Superior temporal gyrus (tissue), 1 donor: Measurements from ENCODE around the gene SPATA46.
A peak's percentile ranks its signal among the peaks of the same experiment; 100 is the strongest.

Source experiments
- DNase-seq: peaks from one replicate; pipeline ENCODE4 v3.0.0-alpha.2; 2016; ENCODE audit errors: extremely low spot score

Gene SPATA46

DNA sequence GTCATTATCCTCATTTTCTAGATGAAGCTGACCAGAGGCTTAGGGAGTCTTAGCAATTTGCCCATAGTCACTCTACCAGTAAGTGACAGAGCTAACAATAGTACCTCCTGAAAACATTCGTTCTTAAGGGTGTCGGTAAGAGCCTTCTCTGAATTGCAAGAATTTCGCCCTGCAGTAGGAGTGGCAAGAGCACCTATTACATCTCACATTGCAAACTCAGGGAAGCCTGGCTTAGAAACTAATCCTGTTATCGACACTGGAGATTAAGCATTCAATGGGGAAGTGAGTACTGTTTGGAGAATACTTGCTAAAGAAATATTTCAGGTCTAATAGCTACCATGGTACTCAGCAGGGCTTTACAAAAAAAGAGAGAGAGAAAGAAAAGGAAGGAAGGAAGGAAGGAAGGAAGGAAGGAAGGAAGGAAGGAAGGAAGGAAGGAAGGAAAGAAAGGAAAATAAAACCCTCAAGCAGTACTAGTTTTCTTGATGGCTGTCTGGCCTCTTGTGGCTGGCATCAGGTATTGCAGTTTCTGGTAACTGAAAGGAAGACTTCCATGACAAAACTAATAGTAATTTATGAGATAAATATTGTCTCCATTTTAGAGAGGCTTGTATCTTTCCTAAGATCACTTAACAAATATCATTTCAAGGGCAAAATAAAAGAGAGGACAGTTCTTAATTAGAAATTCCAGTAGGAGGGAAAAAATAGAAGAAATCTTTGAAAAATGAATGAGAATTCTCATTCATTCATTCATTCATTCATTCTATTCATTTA lies 15.3 kb upstream of the SPATA46 start:
- DNase-seq, result peak; percentile 60

DNA sequence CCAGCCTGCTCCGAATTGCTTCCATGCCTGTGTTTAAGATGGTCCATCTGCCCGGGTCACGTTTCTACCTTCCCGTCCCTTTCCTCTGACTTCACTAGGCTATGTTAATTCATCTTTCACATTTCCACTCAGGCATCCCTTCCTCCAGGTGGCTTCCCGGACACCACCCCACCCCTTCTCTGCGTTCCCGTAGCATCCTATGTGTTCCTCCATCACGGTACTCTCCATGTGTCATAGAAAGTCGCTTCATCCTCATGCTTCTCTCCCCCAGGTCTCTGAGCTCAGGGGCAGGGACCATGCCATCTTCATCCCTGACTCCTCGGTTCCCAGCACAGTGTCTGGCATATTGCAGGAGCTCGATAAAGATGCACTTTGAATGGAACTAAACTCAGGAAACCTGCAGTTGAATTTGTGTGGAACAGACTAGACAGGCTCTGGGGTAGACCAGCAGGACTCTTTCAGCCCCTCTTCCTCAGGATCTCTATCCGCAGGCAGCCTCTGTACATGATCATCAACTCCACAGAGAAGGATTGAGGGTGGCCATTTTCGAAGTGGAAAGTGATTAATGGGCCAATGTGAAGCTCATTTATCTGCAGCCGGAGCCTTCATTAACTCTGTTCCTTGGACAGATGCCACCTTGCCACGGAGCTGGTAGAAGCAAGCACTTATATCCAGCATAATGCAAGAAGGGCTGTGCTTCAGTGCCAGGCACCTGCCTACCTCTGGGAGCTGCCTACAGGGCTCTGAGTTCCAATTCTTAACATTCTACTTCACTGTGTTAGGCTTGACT lies 13.9 kb upstream of the SPATA46 start:
- DNase-seq, result no peak

DNA sequence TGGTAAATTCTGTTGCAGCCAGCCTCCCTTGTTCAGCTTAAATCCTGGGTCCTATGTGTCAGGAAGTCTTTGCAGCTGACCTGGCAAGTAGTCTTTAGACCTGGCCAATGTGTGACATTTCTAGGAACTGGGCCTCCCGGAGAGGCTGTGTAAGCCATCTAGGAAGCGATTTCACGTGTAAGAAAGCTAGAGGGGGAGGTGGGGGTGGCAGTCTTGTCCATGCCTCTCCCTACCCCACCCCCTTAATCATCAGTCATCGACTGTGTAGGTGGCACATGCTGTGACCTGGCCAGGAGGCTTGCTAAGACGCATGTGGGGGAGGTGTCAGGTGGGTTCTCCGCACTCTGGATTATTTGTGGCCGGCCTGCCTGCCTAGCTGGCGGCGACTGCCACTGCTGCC lies 13.3 kb upstream of the SPATA46 start:
- DNase-seq, result no peak

DNA sequence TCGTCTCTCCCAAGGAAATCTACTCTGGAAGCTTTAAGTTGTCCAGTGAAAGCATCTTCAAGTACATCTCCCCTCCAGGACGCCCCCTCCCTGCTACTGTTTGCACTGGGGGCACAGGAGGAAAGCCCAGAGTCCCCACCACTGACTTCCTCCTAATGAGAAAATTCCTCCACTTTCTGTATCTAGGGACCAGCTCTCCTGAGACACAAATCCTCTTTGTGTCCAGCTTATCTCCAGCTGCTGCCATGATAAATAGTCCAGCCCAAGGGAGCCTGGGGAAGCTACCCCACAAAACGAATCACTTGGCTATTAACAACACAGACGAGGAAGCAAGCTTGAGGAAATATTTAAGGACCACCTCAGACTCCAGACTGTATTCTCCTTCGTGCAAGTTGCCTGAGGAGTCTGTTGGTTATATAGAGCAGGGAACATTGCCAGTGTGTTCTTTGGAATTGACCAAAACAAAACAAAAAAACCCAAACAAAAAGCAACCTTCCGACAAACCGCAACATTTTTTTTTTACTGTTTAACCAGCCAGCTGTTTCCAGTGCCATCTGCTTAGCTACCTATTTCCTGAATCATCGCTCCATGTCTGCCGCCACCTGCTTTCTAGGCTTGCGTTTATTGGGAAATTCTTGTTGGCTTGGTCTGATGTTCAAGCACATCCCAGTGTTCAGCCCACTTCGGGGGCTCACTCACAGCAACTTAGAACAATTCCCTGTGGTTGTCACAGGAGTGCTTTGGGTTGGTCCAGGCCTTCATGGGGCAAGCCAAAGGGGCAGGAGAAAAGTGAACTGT lies 12.6 kb upstream of the SPATA46 start:
- no peak for DNase-seq

DNA sequence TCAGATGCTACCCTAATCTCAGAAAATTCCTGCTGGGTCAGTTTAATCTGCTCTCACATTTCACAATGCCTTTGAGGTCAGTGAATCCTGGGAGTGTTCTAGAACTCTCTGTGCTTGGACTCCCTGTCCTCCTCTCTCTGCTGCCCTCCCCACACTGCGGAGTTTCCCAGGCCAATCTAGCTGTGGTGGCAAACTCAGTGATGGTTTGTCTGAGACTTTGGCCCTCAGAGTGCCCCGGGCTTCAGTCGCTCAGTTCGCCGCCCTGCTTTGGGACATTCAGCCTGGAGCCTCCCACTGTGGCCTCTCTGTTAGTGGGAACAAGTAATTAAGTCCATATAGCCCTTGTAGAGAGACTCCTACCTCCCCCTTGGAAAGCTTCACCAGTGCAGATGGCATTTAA lies 12.0 kb upstream of the SPATA46 start:
- no peak for DNase-seq

DNA sequence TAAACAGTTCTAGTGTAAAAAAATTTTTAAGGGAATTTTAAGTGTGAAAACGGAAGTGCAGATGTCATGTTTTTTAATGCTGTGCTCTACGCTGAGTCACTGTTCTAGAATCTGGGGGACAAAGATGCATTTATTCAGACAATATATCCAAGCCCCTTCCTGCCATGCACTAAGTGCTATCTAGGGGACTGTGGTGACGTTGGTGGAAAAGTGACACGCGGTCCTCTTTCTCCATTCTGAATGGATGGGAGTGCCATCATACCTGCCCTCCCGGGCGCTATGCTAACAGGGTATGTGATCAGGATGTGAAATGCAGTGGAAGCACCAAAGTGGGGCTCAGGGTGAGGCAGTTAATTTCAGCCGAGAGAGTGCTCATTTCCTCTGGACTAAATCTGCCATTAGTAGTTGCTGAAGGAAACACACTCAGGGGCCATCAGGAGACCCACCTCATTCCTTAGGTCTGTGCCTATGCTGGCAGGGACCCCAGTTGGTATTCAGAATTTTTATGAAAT lies 11.5 kb upstream of the SPATA46 start:
- no peak for DNase-seq

DNA sequence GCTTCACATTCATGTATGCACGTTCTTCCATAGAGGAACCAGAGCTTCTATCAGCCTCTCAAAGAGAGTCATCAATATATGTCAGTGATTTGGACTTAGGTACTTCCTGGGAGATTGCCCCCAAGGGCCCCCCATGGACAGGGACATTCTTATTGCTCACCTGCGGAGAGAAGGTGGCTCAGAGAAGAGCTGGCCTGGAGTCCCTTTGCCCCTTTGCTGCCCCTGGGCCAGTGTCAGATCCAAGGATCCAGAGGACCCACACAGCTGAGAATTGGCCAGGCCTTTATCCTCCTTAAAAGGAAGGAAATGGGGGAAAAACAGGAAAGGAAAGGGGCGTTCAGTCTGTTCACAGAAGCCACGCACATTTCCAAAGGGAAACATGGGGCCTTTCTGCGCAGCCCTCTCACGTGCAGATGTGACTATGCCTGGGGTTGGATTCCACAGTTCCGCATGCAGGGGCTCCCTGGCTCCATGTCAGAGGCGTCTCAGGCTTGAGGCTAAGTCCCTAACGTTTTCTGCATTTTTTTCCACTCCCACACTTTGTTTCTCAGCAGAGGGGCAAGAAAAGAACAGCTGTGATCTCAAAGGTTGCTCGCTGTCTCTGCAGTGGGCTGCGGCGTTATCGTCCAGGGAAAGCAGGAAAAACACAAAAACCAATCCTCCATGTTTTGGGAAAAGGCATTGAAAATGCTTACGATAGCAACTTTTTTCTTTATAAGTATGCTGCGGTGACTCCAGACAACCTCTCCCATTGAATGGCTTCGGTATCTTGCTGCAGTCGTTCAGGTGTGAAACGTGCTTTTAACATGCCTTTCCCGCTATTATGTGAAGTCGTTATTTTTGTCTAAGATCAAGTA lies 10.8 kb upstream of the SPATA46 start:
- no peak for DNase-seq

DNA sequence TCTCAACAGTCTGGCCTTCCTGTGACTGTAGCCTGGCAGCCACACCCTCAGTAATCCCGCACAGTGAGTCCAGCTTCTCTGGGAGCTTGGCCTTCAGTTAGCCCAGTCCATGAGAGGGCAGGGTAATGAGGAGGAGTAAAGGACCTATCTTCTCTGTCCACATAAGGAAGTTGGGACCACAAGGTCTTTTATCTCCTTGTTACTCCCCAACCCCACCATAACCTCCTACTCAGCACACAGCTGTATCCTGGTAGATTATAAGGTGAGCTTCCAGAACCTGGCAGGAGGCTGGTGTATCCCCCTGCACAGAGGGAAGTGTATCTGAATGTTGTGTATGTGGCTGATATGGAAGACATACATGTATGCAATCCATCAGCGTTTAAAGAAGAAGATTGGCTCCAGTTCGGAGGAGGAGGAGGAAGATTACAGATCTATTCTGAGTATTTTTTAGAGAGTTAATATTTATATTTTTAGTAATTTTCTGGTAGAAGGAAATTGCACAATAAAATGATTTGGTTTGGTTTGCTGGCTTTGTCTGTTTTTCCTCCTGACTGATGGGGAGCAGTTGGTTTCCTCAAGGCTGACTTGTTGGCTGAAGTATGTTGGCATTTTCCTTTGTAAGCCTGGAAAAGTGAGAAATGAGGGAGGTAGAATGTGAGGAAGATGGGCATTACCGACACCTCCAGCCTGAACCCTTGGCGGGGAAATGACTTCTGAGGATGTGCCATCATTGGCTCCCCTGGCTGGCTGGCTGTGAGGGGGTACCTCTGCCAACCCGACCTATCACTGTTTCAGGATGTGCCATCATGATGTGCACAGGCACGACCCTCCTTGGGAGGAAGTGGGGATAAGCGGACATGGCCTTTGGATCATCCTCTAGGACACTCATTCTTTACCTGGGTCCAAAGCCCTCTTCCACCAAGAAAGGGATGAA lies 9.9 kb upstream of the SPATA46 start:
- DNase-seq, result no peak

DNA sequence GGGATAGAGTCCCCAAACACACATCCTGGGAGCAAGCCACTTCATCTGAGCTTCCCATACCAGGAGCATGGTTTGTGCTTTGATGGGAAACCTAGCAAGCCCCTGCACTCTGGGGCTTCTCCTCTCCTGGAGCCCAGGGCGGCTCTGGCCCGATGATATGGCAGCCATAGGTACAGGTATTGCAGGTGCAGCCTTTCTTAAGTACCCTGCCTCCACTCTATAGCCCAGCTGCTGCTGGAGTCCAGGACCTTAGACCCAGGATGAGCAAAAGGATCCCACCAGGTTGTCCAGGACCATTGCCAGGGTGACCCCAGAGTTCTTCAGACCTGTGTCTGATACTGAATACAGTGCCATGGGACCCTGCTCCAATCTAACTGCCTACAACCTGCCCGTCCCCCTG lies 9.0 kb upstream of the SPATA46 start:
- DNase-seq, result no peak

DNA sequence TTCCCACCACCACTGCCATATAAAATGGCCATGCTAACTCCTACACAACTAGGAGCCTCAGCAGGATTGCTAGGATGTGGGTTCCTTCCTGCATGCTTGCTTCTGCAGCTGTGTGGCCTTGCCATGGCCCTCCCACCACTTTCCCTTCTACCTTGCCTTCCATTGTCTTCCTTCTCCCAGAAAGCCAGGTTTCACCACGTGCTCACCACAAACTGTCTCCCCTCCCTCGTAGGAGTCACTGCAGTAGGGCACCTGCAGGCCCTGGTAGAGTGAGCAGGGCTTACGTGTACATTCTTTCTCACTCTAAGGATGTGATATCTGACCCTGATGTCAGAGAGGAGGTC lies 8.6 kb upstream of the SPATA46 start:
- no peak for DNase-seq

DNA sequence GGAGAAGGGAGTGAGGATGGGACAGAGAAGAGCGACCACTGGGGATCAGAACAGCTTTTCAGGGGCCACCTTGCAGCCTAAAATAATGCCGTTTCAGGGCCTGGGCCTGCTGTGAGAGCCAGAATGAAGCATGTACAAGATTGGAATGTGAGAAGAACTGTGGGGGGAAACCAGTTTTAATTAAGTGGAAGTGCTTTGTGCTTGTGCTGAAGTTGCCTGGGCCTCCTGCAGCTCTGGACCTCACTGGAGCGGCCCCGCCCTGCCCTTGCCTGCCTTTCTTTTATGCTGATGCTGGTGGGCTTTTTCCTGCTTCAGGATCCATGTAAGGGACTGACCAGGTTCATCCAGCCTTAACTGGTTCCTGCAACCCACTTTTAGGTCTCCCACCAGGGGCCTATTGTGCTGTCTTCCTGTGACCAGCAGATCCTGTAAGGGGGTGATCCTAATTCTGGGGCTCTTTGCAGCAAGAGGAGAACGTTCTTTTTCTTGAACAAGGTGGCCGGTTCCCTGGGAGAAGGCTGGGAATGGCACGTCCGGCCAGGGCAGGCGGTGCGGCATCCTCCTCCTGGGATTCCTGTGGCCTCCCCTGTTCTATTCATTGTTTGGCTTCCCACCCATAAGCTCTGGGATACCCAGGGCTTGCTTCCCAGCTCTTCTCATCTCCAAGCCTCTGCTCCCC lies 8.1 kb upstream of the SPATA46 start:
- no peak for DNase-seq

DNA sequence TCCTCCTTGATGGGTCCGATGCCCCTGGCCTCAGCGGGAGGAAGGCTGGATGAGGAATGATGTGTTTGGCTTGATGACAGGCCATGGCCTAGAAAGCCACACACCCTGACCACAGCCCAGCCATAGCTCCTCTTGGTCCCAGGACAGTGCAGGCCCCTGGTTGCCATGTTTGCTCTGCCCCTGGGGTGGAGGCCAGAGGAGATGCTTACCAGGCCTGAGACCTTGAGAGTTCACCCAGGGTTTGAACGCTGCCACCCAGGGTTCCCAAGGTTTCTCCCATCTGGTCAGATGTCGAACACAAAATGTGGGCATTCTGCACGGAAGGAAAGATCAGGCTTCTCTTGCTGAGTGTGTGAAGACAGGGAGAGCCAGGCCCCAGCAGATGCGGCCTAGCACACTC lies 7.5 kb upstream of the SPATA46 start:
- no peak for DNase-seq

DNA sequence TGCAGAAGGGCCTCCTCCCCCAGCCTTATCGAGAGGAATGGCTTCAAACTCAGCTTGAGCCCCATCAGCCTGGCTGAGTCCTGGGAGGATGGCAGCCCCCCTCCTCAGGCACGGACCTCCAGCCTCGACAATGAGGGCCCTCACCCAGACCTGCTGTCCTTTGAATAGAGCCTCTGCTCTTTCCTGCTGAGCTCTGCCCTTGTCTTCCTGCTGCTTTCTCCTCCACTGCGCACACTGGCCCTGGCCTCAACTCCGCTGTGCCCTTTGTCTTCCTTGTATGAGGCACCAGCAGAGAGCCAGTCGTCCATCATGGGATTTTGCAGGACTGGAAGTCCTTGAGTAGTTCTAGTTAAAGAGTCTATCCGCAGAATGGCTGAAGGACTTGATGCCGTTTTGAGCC lies 6.9 kb upstream of the SPATA46 start:
- DNase-seq, result no peak

DNA sequence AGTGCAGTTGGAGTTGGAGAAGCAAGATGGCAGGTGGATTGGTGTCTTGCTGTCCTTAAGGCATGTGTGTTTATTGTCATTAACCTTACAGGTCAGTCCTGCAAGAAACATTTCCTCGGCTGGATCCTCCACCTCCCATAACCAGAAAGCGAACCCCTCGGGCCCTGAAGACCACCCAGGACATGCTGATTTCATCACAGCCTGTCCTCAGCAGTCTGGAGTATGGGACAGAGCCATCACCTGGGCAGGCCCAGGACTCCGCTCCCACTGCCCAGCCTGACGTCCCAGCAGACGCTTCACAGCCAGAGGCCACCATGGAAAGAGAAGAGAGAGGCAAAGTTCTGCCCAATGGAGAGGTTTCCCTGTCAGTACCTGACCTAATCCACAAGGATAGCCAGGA lies 6.4 kb upstream of the SPATA46 start:
- DNase-seq, result no peak

DNA sequence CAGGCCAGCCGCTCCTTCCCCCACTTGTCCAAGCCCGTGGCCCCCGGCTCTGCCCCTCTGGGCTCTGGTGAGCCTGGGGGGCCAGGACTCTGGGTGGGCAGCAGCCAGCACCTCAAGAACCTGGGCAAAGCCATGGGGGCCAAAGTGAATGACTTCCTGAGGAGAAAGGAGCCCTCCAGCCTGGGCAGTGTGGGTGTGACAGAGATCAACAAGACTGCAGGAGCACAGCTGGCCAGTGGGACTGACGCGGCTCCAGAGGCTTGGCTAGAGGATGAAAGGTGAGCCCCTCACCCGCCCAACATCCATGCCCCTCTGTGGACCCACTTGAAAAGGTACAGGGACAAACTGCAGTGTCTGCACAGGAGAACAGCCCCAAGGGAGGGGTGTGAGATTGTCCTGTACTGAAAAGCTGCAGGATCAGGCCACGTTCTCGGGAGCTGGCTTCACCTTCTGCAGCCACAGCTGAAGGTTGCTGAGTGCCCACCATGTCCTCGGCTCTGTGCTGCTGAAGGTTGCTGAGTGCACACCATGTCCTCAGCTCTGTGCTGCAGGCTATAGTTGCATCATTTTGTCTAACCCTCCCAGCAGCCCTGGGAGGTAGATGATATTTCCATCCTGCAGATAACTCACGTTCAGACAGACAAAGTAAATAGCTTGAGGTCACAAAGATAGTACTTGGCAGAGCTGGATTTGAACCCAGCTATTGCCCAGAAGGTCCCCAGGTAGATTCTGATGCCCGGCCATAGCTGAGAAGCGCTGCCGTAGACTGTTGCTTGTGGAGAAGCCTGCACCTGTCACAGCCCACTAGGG lies 5.5 kb upstream of the SPATA46 start:
- DNase-seq, result no peak

DNA sequence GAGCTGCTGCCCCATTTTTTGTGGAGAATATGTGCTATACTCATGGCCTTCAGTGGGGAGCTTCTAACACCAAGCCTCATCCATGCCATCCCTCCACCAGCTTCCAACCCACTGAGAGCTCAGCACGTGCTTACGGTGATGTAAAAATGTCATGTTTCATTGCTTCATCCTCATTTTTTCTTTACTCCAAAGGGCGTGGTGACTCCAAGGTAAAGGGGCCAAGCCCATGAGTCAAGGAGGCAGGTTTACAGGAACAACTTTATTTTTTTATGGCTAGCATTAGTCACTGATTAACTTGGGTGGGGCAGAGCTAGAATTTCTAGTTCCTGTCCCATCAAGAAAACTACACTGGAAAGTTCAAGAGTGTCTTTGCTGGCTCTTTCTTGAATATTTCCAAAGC lies 4.7 kb upstream of the SPATA46 start, which contains the start of gene C1orf226:
Gene C1orf226 (plus strand): TSS at position 346 of the 400 bp plus-strand sequence. CDS start 174 bp downstream, outside the sequence.
- no peak for DNase-seq

DNA sequence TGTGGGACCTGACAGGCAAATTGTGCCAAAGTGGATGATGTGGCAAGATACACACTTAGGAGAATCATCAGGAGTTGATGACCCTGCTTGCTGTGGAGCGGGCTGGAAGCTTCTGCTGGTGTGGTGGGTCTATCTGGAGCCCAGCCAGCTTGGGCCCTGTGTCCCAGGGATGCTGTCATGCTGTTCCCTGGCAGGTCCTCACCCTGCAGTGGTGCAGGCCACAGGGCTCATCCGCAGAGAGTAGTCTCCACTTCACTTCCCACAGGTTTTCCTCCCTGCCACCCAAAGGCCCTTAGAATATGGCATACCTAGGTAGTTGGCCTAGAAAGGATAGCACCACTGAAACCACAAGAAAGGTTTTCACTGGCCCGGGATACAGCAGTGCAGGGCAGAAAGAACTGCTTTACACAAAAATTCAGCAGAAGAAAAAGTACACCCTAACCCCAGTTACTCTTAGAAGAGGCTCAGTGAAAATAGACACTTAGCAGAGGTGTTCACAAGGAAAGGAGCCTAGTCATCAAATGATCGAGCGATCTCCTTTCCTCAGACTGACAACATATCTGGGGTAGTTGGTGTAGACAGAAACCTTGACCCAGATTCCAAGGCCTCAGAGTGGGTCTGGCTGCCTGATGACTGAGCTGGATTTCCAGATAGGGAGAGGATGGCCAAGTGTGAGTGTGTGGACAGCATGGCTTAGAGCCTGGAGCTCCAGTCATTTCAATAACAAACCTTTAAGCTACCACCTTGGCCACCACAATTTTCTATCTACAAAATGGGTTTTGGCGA lies 3.6 kb upstream of the SPATA46 start:
- no peak for DNase-seq

DNA sequence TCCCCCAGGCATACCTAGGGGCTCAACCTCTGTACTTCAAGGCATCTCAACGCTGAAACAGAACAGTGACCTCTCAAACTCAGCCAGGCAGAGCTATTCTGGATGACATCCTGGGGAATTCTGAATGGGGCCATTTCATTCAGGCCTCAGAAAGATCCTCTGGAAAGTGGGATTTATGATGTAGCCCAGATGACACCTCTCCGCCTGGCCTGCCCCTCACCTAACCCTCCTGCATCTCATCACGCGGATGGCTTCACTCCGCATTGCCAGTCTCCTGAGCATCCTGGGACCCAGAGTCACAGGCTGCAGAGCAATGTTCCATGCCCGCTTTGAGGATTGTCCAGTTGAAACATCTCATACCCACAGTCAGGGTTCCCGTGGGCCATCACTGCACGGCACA lies 1.2 kb downstream of the SPATA46 start:
- DNase-seq, result no peak
